Right lobe of liver (tissue), 6 donors: ENCODE results near the gene MARK3. TPM values are rescaled to one million over a fixed set of nuclear protein-coding genes. Genes with fewer than 3 reads are reported as not detected.

Source experiments
- ATAC-seq, 4 donors: fragments of 200-7000 bp; cut with Tn5 transposase; one replicate each; pipeline ENCODE4 v1.9.1; 2020; ENCODE audit warnings: mild to moderate bottlenecking in 4 of 4, moderate library complexity in 4 of 4
- DNase-seq, 3 donors: peaks; one replicate each; pipeline ENCODE4 v3.0.0-alpha.2; 2020
- H3K27ac ChIP-seq, 3 donors: fragments of 200-600 bp; one replicate each; pipeline ENCODE4 v1.8.0; 2022
- H3K27me3 ChIP-seq, 2 donors: fragments of 200-600 bp; one replicate each; pipeline ENCODE4 v1.8.0; 2022
- H3K36me3 ChIP-seq, 4 donors: fragments of 200-600 bp; sonication (generic) in 1 of 4; one replicate each; pipeline versions ENCODE4 v1.5.1 to v1.8.0; 2017 to 2022; ENCODE audit warnings: control low read depth in 1 of 4
- H3K4me1 ChIP-seq, 4 donors: fragments of 200-600 bp; sonication (generic) in 1 of 4; one replicate each; pipeline versions ENCODE4 v1.5.1 to v1.8.0; 2017 to 2022; ENCODE audit warnings: control low read depth in 1 of 4
- H3K4me3 ChIP-seq, 3 donors: fragments of 200-600 bp; one replicate each; pipeline ENCODE4 v1.8.0; 2022
- H3K9me3 ChIP-seq, 4 donors: fragments of 200-600 bp; sonication (generic) in 1 of 4; one replicate each; pipeline versions ENCODE4 v1.5.1 to v1.8.0; 2017 to 2022; ENCODE audit warnings: control low read depth in 1 of 4
- POLR2A ChIP-seq: fragments of 450-650 bp; IDR thresholded peaks from one replicate; pipeline ENCODE4 v1.6.1; 2017; ENCODE audit warnings: antibody characterized with exemption, mild to moderate bottlenecking
- WGBS: methylation state at CpG from one replicate; pipeline ENCODE4 v1.1.6; 2018; ENCODE audit warnings: low coverage, low lambda C conversion rate; ENCODE audit not compliant: insufficient coverage; ENCODE audit errors: missing lambda C conversion rate; 5-methylcytosine and 5-hydroxymethylcytosine counted together
- intact Hi-C, 2 donors: fragments of 100-400 bp; cut with DNase I; formaldehyde crosslinking; loops; one replicate each; pipeline versions ENCODE4 v1.11.2 to v1.14.1; 2022
- total RNA-seq, 6 experiments: library from RNA; depleted of rRNA in 2 of 6; stranded (reverse); fragments of >200 nt in 2 of 6; fragmentation: NEBNext Ultra II Directional in 3 of 6; extraction: Animal tissue kit (Norgen Biotek cat#: 25700) in 3 of 6; gene quantifications; one replicate each; pipeline versions ENCODE4 v1.1.0 to v1.2.4, GENCODE V29; 2016 to 2023
- TF ChIP-seq, protein P1 (sequence below), 4 donors: fragments of 200-600 bp in 3 of 4; fragments of 450-650 bp in 1 of 4; IDR thresholded peaks; one replicate each; pipeline versions ENCODE4 v1.5.1 to v1.8.0; 2016 to 2022; ENCODE audit warnings: antibody characterized with exemption in 4 of 4, mild to moderate bottlenecking in 2 of 4
- donor health status: DM: no; HTN: yes; CAD: no.
- donor health status: DM: no; HTN: no; CAD: no.
- donor health status: DM: no; HTN: no; CAD: no.
- donor health status: DM: no; HTN: yes; CAD: no.
- donor health status: DM: no; HTN: yes; CAD: no.

MARK3 gene
- total RNA-seq, 6 experiments from 2014 or later: 25.5 to 34.3 (median 27.3) TPM

DNA sequence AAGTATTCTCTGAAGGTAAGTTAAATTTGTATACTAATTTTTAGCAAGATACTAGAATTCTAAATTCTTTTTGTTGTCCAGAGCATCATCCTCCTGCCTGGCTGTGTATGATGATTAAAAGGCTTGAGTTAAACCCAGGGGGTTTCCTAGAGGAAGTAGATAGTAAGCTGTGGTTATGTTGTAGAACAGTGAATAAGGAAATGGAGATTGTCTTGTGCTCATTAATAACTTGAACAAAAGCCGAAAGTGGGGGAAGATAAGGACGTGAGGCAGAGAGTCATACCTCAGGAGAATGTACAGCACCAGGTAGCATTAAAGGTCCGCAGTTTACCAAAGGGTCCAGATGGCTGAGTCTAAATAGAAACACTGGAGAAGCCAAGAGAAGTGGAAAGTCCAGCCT lies 95.4 kb downstream of the MARK3 start:
- no peak for TF ChIP-seq POLR2A
- Histone ChIP-seq H3K27ac (no peak overlapping the region), H3K4me3 (no peak overlapping the region), H3K36me3 (peaks cover 0 to 30% (median 18%) of the 10 kb centered on the region in 4 donors), H3K27me3 (no peaks in the 10 kb centered on the region), H3K4me1 (peaks cover 0 to 2% (median 0%) of the 10 kb centered on the region in 4 donors), H3K9me3 (no peaks in the 10 kb centered on the region)
- intact Hi-C loops: no loop called here
- ATAC-seq (no peak), DNase-seq (no peak)
- 57% methylated on average over 3 of the region's 3 CpGs for WGBS

- H3K36me3 ChIP-seq: peaks cover 0 to 19% (median 9%) of the 10 kb centered on the region in 4 donors
- ATAC-seq (no peak), DNase-seq (no peak)
- H3K4me3 ChIP-seq: no peak overlapping the region
- peaks cover 0 to 7% (median 0%) of the 10 kb centered on the region in 4 donors for H3K4me1 ChIP-seq
- intact Hi-C loops: no loop called here
- no peaks in the 10 kb centered on the region for H3K9me3 ChIP-seq
- WGBS: 66% methylated on average over 4 of the region's 5 CpGs
- H3K27me3 ChIP-seq: no peaks in the 10 kb centered on the region
- no peak overlapping the region for H3K27ac ChIP-seq
- no peak for TF ChIP-seq POLR2A
- TF ChIP-seq, protein P1, sequence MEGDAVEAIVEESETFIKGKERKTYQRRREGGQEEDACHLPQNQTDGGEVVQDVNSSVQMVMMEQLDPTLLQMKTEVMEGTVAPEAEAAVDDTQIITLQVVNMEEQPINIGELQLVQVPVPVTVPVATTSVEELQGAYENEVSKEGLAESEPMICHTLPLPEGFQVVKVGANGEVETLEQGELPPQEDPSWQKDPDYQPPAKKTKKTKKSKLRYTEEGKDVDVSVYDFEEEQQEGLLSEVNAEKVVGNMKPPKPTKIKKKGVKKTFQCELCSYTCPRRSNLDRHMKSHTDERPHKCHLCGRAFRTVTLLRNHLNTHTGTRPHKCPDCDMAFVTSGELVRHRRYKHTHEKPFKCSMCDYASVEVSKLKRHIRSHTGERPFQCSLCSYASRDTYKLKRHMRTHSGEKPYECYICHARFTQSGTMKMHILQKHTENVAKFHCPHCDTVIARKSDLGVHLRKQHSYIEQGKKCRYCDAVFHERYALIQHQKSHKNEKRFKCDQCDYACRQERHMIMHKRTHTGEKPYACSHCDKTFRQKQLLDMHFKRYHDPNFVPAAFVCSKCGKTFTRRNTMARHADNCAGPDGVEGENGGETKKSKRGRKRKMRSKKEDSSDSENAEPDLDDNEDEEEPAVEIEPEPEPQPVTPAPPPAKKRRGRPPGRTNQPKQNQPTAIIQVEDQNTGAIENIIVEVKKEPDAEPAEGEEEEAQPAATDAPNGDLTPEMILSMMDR (IDR thresholded peaks at IDR 0.05): no peak
These were observed 98.4 kb downstream of the MARK3 start for GRCh38 chr14:103483600-103483999.

GRCh38 chr14:103485504-103485903 lies 100.3 kb downstream of the MARK3 start:
- intact Hi-C loops: no loop called here
- H3K36me3 ChIP-seq: peaks cover 0 to 14% (median 8%) of the 10 kb centered on the region in 4 donors
- H3K9me3 ChIP-seq: no peaks in the 10 kb centered on the region
- WGBS: 86% methylated on average over 2 of the region's 2 CpGs
- DNase-seq (no peak), ATAC-seq (no peak)
- TF ChIP-seq, protein P1 (IDR thresholded peaks at IDR 0.05): no peak
- no peak for TF ChIP-seq POLR2A
- no peaks in the 10 kb centered on the region for H3K27me3 ChIP-seq
- H3K4me3 ChIP-seq: no peak overlapping the region
- peaks cover 0 to 7% (median 0%) of the 10 kb centered on the region in 4 donors for H3K4me1 ChIP-seq
- H3K27ac ChIP-seq: no peak overlapping the region

DNA sequence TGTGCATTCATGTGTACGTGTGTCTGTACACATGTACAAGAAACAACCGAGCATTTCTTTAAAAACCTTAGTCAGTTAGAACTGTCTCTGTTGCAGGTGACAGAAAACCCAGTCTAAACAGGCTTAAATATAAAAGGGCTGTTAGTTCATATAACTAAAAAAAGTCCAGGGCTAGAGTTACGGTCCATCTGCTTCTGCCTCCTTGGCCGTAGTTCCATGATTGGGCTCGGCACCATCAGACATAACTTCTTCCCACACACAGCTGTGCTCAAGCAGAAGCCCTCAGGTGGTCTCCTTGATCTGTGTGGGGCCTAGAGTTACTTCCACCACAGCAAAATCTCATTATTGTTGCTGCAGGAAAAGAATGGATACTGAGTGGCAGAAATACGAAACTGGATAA lies 102.9 kb downstream of the MARK3 start:
- no peaks in the 10 kb centered on the region for H3K9me3 ChIP-seq
- peaks cover 0 to 28% (median 9%) of the 10 kb centered on the region in 4 donors for H3K36me3 ChIP-seq
- no peaks in the 10 kb centered on the region for H3K27me3 ChIP-seq
- no peak overlapping the region for H3K4me3 ChIP-seq
- DNase-seq (no peak), ATAC-seq (no peak)
- peaks cover 0 to 7% (median 0%) of the 10 kb centered on the region in 4 donors for H3K4me1 ChIP-seq
- intact Hi-C loops: no loop called here
- TF ChIP-seq POLR2A: no peak
- TF ChIP-seq, protein P1 (IDR thresholded peaks at IDR 0.05): no peak
- H3K27ac ChIP-seq: no peak overlapping the region
- WGBS: 93% methylated on average over 4 of the region's 6 CpGs

DNA sequence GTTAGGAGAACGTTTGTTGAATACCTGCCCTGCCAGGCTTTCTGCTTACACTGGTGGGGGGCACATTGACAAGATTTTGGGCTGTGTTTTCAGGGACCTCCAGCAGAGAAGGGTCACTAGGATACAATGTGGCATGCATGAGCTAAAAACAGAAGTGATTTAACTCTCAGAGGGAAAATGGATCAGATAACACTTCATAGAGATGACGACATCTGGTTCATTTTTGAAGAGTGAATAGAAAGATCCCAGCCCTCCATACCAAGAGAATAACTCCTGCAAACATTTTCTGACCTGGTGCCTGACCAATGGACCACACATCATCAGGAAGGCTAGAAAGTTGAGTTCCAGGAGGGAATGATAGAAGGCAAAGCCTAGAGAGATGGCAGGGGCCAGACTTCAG lies 103.7 kb downstream of the MARK3 start:
- DNase-seq: no peak
- no peak for ATAC-seq
- Histone ChIP-seq H3K4me1 (peaks cover 0 to 7% (median 0%) of the 10 kb centered on the region in 4 donors), H3K9me3 (no peaks in the 10 kb centered on the region), H3K27ac (no peak overlapping the region), H3K36me3 (peaks cover 0 to 34% (median 9%) of the 10 kb centered on the region in 4 donors), H3K27me3 (no peaks in the 10 kb centered on the region), H3K4me3 (no peak overlapping the region)
- intact Hi-C loops: no loop called here
- WGBS: 85% methylated on average over 2 of the region's 2 CpGs
- TF ChIP-seq POLR2A: no peak
- TF ChIP-seq, protein P1 (IDR thresholded peaks at IDR 0.05): no peak
